Embryonic facial prominence (tissue), 1 donor: ENCODE measurements around the gene PLCG1.

Experiments
- DNase-seq: peaks from one replicate; pipeline ENCODE4 v3.0.0-alpha.2; 2016; ENCODE audit errors: extremely low spot score

Gene PLCG1

DNA sequence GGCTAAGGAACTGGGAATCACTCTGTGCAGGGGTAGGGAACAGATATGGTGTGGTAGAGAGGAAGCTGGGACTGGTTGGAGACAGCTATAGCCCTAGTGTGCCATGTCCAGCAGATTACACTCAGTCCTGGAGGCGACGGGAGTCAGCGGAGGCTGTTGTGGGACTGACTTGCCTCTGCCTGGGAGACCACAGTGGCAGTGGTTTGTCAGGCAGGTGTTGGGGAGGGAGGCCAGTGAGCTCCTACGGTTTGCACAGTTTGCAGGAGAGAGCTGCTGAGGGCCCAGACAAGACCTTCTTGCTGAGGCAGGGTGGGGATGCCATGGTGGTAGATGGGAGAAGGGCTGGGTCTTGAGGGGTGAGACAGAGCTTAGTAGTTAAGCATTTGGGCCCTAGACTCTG, 4.9 kb downstream of the PLCG1 start:
- DNase-seq = no peak

DNA sequence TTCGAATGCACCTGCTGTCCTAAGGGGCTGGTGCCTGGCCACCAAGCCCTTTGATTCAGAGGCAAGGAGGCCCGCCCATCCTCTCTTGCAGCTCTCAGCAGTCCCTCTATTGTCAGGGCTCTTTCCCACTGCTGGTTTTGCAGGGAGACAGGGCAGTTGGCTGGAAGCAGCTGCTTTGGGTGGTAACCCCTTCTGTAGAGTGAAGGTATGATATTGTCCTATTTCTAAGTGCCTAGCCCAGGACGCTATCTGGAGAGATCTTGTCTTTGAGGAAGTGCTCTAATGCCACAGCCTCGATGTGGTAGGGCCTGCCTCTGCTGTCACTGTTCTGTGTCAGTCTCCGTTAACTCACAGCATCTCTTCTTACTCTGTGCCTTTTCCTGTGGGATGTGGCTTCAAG, 5.6 kb downstream of the PLCG1 start:
- DNase-seq = no peak

DNA sequence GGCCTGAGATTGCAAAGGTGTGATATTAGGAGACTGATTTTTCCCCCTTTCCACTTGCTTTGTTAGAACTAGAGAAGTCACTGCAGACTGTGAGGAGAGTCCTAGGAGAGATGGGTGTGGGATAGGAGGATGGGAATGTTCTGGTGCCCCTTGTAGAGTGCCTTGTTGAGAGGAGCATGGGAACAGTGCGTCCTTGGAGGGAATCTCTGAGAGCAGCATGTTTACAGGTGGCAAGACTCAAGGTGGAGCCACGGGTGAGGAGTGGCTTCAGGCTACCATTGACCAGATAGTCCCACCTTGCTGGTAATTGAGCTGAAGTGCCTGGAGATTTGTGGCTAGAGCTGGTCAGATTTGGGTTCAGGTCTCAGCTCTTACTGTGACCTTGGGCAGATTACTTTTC, 6.0 kb downstream of the PLCG1 start:
- no peak for DNase-seq

DNA sequence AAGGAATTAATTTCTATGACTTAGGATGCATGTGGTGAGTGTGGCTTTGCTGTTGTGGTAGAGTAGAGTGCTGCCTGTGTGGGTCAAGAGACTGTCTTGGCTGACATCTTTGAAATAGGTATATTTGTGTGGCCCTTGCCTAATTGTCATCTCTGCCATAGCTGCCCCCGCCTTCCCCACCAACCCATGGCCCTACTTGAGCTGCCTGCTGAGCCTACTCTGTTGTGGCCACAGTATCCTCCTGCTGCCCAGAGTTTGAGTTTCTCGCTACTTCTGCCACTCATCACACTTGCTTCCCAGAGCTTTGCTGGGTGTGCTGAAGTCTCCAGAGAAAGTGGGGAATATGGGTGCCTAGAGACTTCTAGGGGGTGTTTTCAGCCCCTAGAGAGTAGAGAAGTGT, 8.0 kb downstream of the PLCG1 start:
- DNase-seq = no peak

DNA sequence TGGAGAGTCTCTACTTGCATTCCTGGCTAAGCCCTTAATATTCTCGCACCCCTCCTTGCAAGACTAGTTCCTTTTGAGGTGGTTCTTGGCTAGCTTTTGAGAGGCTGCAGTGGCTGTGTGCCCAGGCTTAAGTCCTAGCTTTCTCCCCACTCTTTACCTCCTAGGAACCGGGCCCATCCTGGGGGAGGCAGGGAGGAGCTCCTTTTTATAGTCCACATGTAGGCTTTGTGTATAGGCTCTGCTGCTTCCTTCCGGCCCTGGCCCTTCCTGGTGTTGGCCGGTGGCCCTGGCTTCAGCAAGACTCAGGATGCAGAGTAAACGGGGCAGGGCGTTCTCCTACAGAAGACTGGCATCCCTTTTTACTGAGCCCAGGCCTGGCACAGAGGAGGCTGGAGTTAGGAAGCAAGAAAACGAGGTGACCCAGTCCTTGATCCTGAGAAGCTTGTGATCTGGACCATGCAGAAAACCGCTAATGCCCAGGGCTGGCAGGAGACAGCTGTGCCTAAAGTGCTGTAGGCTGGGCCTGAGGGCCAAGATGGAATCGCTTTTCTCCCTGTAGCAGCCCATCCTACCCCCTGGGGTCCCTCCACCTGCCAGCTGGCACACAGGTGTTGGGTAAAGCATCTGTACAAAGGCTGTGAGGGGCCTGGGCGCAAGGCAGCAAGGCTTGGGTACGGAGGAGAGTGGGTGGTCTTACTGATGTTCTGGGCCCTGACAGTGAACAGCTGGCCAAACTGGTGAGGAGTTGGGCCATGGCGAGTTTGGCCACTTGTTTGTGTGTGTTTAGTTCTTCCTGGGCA, 8.7 kb downstream of the PLCG1 start:
- no peak for DNase-seq

DNA sequence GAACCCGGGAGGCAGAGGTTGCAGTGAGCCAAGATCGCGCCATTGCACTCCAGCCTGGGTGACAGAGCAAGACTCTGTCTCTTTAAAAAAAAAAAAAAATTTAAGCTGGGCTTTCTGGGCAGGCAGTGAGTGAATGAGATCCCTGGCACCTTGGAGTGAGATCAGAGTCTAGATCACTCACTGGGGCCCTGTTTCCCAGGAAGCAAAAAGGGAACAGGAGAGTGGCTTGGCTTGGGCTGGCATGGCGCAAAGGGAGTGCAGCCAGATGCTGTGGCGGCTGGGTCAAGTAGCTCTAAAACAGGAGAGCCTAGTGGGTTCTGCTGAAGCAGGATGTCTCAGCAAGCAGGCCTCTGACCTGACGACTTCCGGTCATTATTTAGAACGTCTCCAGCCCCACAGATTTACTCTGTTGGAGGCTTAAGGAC, 10.4 kb downstream of the PLCG1 start:
- no peak for DNase-seq

DNA sequence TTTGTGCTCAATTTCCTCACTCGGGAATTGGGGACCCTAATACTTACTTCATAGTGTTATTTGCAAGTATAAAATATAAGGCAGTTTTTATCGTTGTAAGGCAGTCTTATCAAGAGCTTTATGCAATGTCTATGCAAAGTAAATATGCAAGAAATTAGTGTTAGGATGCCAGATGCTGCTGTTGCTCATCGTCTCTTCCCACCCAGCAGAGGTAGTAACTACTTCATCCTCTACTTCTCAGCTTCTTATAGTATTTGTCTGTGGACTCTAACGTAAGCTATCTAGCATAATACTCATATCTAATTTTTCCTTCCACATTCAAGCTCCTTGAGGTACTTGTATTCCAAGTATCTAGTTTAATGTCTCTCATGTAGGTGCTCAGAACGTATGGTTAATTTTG, 11.6 kb downstream of the PLCG1 start:
- no peak for DNase-seq

DNA sequence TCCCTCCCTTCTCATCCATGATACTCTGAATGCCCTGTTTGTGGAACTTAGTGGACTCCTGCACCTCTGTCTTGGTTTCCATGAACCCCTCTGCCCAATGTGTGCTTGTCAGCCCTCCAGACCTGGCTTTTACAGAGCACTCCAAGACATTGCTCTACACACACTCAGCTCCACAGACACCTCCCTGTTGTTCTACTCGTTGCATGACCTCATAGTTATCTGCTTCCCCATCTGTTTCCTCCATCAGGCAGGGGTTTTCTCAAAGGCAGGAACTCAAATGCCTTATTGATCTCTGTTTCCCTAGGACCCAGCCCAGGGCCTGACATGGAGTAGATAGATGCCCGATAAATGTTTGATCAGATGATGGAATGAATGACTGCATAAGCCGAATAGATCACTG, 13.3 kb downstream of the PLCG1 start:
- no peak for DNase-seq

DNA sequence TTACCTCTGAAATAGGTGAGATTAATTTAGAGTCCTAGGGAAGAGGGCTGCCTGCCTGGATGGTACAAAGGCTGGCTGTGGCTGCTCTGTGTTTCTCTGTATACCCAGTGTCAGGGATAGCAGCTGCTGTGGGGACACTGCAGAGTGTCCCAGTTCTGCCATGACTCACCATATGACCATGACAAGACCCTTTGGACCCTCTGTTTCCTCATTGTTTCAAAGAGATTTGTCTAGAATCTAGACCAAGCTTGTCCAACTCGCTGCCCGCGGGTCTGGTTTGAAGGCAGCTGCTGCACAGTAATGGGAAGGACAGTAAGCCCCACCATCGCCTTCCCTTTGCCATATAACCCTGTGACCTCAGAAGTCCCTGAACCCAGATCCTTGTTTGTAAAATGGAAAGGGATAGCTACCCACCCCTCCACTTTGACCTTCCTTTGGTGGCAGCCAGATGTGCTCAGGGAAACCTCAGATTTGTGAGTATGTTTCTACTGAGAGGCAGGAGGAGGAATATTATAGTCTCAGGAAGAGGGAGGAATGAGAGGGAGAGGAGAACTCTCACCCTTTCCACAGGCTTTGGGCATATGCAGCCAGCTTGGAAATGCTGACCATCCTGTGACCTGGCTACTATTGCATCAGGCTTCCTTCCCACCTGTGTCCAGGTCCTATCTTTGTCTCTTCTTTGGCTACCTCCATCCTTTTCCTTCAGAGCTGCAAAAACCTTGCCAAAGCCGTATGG, 14.0 kb downstream of the PLCG1 start:
- no peak for DNase-seq

DNA sequence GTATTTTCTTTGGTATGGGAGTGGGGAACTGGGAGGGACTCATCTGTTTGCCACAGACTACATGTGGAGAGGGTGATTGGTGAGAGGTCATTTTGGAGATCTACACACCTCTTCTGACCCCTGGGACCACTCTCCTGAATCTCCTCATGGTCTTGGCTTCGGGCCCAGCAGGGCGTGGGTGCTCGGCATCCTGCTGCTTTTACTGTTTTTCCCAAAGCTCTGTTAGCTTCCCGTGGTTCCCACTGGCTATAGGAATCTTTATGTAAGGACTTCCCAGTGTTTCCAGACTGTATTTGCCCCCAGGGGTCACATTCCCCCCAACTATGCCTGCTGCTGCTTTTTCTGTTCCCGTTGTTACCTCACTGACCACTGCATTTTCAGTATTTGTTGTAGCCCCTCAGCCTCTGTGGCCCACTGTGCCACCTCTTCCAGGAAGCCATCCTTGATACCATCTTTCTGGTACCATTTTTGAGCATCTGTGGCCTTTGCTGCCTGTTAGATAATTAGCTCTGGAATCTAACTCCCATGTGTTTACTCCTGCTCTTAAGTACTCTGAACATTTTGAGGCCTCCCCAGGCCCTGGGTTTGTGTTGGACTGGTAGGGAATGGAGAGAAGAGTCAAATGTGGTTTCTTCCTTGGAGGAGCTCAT, 14.9 kb downstream of the PLCG1 start:
- DNase-seq = no peak

DNA sequence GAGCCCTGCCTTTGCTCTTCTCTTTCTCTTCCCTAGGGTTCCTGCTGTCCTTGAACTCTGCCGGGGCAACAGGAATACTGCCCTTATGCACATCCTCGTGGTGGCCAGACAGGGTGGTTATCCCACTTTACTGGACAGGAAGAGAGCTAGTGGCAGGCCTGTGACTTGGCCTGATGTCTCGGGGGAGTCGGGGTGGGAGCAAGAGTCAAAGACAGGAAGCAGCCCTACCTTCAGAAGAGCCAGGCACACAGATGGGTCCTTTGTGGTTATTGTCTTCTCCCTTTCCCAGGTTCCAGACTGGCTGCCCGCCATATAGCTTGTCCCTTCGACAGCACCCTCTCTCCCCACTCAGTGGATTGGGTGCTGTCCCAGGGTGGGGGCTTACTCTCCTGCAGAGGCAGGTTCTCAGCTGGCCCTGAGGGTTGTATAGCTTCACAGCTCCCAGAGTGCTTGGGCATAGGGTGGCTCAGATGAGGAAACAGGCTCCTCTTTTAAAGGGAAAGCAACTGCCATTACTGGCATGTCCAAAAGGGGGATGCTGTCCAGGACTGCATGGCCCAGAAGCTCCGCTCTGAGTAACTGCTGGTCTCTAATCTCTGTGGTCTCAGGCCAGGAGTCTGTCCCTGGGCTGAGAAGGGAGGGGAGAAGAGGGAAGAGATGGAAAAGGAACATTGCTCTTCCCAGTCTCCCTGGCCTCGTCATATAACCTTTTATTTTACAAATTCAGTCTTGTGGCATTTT, 17.3 kb downstream of the PLCG1 start:
- no peak for DNase-seq

DNA sequence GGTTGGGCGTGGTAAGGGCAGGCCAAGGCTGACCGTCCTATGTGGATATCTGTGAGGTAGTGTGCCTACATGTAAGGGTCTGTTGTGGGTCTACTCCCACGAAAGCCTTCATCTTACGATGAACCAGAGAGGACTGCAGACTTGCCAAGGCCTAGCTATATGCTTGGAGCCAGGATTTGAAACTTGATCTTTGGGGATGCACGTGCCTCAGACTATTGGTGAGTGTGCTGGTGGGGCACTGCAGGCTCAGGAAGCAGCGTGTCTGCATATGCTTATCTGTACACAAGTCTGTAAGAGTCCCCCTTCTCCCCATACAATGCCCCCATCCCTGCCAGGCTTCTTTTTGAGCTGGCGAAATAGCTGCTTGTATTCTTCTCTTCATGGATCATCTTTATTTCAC, 17.9 kb downstream of the PLCG1 start:
- DNase-seq = no peak

DNA sequence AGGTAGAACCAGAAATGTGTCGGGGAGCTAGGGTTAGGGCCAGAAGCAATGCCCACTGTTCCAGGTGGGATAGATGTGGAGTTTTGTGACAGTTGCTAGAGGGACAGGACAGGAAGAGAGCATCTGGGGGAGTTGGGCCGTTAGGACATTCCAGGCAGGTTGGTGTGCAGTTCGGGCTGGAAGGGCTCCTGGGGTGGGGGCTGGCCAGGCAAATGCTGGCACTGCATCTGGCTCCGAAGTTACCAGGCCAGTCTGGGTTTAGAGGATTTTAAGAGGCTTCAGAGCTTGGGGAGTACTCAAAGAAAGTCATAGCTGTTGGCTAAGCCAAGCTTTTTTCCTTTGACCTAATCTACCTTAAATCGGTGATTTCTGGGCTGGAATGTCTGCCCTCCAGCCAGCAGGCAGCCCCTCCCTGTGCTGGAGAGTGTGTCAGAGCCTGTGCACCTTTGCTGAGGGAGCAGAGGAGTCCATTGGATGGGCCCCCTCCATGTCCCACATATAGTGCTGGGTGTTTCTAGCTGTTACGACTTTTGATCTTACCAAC, 20.8 kb downstream of the PLCG1 start:
- DNase-seq = no peak

DNA sequence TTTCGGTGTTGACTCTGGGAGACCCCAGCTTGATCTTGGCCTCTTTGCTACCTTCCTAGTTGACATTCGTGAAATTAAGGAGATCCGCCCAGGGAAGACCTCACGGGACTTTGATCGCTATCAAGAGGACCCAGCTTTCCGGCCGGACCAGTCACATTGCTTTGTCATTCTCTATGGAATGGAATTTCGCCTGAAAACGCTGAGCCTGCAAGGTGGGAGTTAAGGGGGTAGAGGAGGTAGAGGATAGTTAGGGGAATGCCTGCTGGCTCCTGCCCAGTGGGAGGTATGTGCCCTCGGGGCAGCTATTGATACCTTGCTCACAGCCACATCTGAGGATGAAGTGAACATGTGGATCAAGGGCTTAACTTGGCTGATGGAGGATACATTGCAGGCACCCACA, 22.2 kb downstream of the PLCG1 start:
- DNase-seq = no peak

DNA sequence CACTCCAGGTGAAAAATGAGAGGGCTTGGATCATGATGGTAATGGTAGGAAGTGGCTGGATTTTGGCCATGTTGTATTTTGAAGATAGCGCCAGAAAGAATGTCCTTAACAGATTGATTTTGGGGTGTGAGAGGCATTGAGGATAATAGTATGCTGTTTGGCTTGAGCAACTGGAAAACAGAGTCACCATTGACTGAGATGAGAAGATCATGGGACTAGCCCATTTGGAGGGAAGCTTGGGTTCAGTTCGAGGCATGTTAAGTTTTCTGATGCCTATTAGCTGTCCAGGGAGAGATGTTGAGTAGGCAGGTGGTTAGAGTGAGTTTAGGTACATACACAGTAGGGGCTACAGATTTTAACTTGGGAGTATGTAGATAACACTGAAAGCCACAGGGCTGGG, 23.3 kb downstream of the PLCG1 start:
- no peak for DNase-seq

DNA sequence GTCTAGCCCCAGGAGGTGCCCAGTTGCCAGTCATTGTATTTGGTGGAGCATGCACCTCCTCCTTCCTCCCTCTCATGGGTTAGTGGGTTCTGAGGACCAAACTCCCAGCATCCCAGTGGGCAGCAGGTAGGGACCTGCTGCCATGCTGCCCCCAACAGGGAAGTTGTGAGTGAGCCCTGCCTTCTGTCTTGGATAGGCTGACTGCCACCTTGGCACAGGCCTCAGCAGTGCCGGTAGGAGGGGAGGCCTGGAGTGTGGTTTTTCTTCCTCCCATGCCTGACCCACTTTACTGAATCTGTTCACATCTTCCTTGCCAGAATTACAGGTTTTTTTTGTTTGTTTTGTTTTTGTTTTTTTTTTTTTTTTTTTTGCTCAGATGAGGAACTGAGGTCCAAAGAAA, 24.5 kb downstream of the PLCG1 start:
- DNase-seq = no peak

DNA sequence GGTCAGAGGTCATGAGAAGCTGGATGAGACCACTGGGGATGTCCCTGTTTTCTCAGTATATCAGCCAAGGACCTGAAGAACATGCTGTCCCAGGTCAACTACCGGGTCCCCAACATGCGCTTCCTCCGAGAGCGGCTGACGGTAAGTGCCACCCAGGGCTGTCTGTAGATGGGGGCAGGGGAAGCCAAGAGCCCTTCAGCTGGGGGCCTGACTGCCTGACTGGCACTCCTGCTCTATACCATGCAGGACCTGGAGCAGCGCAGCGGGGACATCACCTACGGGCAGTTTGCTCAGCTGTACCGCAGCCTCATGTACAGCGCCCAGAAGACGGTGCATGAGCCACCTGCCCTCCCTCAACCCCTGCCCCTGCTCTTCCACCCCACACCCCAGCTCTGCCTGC, 25.1 kb downstream of the PLCG1 start:
- no peak for DNase-seq

DNA sequence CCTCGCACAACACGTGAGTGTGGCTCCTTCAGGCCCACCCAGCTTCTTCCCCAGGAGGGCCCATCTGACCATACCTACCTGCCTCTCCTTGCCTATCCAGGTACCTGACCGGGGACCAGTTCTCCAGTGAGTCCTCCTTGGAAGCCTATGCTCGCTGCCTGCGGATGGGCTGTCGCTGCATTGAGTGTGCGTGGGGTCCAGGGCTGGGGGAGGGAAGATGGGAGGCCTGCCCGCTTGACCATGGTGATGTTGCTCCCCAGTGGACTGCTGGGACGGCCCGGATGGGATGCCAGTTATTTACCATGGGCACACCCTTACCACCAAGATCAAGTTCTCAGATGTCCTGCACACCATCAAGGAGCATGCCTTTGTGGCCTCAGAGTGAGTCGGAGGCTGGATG, 26.5 kb downstream of the PLCG1 start:
- DNase-seq = no peak

DNA sequence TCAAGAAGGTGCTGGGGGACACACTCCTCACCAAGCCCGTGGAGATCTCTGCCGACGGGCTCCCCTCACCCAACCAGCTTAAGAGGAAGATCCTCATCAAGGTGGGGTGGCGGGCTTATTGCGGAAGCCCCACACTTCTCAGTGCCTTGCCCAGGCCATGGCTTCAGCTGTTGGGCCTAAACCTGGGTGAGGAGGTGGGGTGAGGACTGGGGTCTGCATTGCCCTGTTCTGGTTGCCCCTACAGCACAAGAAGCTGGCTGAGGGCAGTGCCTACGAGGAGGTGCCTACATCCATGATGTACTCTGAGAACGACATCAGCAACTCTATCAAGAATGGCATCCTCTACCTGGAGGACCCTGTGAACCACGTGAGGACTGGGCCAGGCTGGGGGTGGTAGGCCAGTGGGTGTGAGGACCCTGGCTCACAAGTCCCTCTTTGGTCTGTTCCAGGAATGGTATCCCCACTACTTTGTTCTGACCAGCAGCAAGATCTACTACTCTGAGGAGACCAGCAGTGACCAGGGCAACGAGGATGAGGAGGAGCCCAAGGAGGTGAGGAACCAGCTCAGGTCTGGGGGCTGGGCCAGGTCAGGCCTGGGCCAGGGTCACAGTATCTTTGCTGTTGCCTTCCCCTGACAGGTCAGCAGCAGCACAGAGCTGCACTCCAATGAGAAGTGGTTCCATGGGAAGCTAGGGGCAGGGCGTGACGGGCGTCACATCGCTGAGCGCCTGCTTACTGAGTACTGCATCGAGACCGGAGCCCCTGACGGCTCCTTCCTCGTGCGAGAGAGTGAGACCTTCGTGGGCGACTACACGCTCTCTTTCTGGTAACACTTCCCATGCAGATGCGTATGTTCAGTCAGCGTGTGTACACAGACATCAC, 27.9 kb downstream of the PLCG1 start:
- DNase-seq = no peak

DNA sequence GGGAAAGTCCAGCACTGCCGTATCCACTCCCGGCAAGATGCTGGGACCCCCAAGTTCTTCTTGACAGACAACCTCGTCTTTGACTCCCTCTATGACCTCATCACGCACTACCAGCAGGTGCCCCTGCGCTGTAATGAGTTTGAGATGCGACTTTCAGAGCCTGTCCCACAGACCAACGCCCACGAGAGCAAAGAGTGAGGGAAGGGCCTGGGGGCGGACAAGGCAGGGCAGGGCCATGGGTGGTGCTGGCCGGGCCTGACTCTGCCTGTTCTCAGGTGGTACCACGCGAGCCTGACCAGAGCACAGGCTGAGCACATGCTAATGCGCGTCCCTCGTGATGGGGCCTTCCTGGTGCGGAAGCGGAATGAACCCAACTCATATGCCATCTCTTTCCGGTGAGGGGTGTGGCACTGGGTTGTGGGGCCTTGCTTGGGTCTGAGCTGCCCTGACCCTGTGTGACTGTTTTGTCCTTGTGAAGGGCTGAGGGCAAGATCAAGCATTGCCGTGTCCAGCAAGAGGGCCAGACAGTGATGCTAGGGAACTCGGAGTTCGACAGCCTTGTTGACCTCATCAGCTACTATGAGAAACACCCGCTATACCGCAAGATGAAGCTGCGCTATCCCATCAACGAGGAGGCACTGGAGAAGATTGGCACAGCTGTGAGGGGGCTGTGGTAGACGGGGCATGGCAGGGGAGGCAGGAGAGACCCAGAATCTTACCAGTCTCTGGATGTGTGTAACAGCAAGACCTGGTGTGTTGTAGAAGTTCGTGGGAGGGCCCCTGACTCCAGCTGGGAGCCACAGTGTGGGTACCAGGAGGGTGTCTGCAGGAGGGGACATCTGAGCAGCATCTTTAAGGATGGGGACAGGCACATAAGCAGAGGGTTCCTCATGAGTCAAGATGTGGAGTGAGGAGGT, 29.1 kb downstream of the PLCG1 start:
- no peak for DNase-seq
